DMS53 treated with DMSO at 0.1 percent for 48 hours (cell line): Measurements from ENCODE around the gene TMC8.
A peak's percentile ranks its signal among the peaks of the same experiment; 100 is the strongest.

Experiments used
- DNase-seq: peaks from one replicate; lab custom pipeline; 2025; ENCODE audit not compliant: unreplicated experiment; lab: John Stamatoyannopoulos, UW

The TMC8 gene

GRCh38 chr17:78124081-78124835 is 6.3 kb upstream of the TMC8 start:
- DNase-seq = no peak

GRCh38 chr17:78124836-78125137 is 5.8 kb upstream of the TMC8 start:
- no peak for DNase-seq

GRCh38 chr17:78125138-78125913 is 5.2 kb upstream of the TMC8 start:
- no peak for DNase-seq

GRCh38 chr17:78125976-78126894 is 4.3 kb upstream of the TMC8 start:
- no peak for DNase-seq

- DNase-seq = no peak
Measured at GRCh38 chr17:78126895-78127238, 3.7 kb upstream of the TMC8 start.

GRCh38 chr17:78127239-78127887 is 3.2 kb upstream of the TMC8 start:
- no peak for DNase-seq

GRCh38 chr17:78127888-78128550 is 2.6 kb upstream of the TMC8 start:
- no peak for DNase-seq

- peak; percentile 65 for DNase-seq
Measured at GRCh38 chr17:78128551-78129350, 1.8 kb upstream of the TMC8 start, which contains the start of gene TMC6. Gene TMC6, minus strand, starts transcription at chr17:78128755. Its CDS starts 1,923 bp downstream, at chr17:78126832.

GRCh38 chr17:78129351-78130089 is 1.1 kb upstream of the TMC8 start:
- DNase-seq = no peak

- DNase-seq = no peak
Measured at GRCh38 chr17:78130090-78130436, 508 bp upstream of the TMC8 start.

GRCh38 chr17:78131172-78132083 is 857 bp downstream of the TMC8 start:
- DNase-seq = no peak

- DNase-seq = peak; percentile 38
Measured at GRCh38 chr17:78132084-78132676, 1.6 kb downstream of the TMC8 start.

- no peak for DNase-seq
Measured at GRCh38 chr17:78132767-78133178, 2.2 kb downstream of the TMC8 start.

- DNase-seq = no peak
Measured at GRCh38 chr17:78133179-78133951, 2.8 kb downstream of the TMC8 start.

- peak; percentile 72 for DNase-seq
Measured at GRCh38 chr17:78133971-78134898, 3.7 kb downstream of the TMC8 start.

- DNase-seq = no peak
Measured at GRCh38 chr17:78134899-78135385, 4.4 kb downstream of the TMC8 start.
